Measurements from ENCODE around the gene ZC3H15.
"Not testable (repeated sequence)": the region's sequence is repeated elsewhere in the genome, so short reads cannot be mapped to it uniquely, and the experiment has no call there.

The ZC3H15 gene

DNA sequence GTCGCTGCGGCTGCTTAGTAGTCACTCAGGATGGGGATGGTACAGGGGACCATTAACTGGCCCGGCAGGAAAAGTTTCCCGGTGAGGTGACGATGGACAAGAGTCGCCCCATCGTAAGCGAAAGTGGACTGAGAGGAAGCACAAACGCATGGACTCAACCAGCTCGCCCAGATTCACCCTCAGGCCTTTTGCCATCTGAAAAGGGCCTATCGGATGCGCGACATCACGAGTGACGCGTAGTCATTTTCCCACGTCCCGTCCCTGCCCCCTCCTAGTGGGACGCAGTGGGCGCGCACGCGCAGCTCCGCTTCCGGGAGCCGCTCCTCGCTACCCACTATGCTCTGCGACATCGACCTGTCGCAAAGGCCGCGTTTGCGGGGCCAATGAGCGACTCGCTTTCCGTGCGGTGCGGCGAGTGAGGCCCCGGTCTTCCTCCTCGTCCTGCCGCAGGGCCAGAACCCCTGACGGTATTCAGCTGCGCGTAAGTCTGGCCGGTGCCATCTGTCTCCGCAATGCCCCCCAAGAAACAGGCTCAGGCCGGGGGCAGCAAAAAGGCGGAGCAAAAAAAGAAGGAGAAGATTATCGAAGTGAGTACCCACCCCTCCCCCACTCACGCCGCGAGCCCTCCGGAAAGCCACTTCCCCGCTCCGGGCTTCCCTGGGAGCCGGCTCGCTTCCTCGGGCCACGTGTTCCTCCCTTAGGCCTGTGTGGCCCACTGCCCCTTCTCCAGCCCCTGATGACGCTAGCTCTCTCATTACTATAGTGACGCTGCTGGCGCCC lies at the start of gene ZC3H15:
ZC3H15 (plus strand) TSS at position 390 of the 780 bp plus-strand sequence; CDS start at position 513, 123 bp downstream.
- peak; percentile 99 for DNase-seq

DNA sequence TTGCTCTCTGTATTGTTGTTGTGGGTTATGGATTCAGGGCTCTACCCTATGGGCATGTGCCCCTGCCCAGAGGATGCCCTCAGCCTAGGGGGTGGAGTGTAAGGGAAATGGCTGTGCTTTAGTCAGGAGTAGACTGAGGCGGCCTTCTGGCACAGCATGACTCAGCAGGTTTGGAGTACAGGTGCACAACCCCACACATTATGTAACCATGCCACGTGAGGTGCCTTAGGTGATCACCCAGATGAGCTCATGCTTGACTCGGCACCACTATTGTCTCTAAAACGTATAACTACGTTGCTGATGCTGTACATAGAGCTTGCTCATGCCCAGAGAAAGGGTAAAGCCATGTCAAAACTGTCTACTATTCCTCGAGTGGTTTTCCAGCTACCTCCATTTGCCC lies 48.3 kb upstream of the ZC3H15 start:
- DNase-seq: no peak

DNA sequence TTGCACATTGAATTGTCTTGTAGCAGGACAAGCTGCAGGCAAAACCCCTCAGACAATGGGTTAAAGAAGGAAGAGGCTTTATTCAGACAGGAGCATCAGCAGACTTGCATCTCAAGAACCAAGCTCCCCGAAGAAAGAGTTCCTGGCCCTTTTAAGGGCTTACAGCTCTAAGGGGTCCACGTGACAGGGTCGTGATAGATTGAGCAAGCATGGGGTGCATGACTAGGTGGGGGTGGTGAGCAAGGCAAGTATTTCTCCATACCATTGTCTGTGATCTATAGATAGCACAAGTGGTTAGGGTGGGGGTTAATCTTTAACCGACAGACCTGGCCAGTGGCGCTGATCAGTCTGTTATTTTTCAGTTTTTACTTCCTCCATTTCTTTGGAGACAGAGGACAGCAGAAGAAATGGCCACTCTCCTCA lies 46.4 kb upstream of the ZC3H15 start:
- DNase-seq: not testable (repeated sequence)

DNA sequence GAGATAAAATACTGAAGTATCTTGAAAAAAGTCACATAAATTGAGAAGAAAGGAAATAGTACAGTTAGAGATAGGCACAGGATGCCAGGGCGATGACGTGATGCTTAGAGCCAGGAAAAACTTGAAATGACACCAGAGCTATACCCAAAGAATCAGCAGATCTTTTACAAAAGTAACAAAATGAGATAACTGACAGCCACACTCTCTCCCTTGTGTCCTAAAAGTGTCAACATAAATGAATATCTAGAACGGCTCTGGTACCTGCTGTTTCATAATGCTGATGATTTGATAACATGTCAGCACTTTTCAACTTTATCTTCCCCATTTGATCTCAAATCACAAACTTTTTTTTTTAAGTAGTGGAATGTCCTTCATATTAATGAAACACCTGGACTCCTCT lies 45.6 kb upstream of the ZC3H15 start:
- no peak for DNase-seq

DNA sequence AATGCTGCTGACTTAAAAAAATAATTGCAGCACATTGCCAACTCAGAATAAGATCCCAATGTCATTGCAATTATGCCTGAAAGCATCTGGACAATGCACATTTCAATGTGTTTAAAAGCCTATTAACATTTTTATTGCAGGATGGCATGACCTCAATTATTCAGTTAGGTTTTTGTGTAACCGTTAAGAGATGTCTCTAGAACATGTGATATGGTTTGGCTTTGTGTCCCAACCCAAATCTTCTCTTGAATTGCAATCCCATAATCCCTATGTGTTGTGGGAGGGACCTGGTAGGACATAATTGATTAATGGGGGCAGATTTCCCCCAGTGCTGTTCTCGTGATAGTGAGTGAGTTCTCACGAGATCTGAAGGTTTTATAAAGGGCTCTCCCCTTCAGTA lies 43.2 kb upstream of the ZC3H15 start:
- no peak for DNase-seq

DNA sequence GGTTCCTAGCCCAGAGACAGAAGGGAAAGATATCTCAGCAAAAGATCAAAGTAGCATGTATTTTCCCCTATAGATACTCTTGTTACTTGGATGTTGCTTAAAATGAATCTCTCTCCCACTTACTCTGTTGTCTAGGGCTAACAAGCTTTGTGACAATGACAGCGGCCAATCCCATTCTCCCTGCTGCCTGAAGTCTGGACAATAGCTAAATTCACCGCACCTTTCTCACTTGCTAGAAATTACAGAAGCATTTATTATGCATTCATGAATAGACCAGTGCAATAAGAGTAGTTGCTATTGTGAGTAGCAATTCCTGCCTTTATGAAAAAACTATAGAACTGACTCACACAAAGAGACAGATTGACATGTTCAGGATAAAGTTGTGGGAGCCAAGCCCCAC lies 42.2 kb upstream of the ZC3H15 start:
- no peak for DNase-seq

DNA sequence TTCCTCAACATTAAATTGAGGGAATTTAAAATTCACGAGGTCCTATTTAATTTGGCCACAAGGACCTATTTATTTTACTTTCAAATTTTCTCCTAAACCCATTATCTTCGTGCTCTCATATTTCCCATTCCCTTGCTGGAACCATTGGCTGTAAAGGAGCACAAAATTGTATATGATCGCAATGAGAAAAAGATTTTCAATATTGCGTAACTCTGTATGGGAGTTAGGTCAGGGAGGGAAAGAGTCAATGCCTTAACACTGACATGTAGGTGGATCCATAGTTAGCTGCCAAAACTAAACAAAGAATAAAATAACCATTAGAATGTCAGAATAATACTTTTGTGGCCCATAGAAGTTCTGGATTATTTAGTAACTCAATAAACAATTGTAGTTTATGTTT lies 40.6 kb upstream of the ZC3H15 start:
- no peak for DNase-seq

DNA sequence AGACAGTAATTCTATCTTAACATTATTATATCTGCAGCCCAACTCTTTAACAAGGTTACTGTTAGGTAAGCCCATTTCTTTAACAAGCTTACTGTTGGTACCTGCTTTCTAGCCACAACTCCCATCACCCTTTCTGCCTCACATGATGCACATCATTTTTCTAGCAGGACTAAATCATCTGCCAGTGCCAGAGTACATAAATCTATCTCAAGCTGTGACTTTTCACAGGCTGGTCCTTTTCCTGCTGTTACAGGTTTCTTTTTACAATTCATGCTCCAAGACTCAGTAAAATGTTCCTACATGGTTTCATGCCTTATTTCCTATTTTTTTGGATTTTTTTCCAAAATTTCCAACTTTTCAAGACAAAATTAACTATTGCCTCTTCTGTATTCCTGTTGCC lies 30.4 kb upstream of the ZC3H15 start:
- no peak for DNase-seq

DNA sequence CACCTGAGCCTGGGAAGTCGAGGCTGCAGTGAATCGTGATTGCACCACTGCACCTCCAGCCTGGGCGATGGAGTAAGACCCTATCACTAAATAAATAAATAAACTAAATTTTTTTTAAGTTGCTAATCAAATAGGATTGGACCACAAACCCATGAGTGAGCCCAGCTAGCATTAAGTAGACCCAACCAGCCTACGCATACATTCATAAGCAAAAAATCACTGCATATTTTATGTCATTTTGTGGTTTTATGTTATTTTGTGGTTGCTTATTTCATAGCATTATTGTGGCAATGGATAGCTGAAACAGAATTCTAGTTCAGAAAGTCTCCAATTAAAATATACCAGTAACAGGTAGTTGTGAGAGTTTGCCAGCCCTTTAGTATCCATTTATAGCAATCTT lies 29.1 kb upstream of the ZC3H15 start:
- no peak for DNase-seq

DNA sequence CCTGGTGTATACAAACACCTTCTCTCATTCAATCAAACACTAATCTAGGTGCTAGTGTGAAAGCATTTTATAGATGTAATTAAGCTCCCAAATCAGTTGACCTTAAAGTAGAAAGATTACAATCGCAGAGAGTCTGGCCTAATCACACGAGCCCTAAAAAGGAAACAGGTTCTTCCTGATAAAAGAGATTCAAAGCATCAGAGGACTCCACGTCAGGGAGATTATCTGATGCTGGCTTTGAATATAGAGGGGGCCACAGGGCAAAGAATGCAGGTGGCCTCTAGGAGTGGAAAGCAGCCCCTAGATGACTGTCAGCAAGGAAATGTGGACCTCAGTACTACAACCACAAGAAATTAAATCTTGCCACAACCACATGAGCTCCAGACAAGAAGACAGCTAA lies 28.2 kb upstream of the ZC3H15 start:
- DNase-seq: no peak

DNA sequence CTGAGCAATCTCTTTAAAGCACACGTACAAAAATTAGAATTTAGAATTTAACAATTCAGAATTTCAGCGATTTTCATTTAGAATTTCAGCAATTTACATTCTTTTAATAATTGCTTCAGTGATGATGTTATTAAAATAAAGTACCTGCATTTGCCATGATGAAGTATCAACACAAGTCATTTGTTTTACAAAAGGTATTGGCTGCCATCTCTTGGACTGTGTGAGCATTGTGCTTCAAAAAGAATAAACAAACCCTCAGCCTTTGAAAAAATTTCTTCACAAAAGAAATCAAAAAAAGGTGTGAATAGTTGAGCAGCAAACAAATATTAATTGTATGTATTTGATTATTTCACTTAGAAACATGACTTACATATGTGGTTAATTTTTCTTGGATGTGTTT lies 27.1 kb upstream of the ZC3H15 start:
- no peak for DNase-seq

DNA sequence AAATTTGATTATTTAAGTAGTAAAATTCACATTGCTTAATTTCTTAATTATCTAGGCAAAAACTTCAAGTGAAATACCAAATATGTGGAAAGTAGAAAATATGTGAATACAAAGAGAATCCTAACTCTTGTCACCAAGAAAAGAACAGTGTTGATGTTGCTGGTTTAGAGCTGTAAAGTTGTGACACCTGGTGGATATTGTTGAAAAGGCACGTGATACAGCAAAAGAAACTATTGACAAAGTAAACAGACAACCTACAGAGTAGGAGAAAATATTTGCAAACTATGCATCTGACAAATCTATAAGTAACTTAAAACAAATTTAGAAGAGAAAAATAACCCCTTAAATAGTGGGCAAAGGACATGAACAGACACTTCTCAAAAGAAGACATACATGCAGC lies 25.6 kb upstream of the ZC3H15 start:
- DNase-seq: no peak

DNA sequence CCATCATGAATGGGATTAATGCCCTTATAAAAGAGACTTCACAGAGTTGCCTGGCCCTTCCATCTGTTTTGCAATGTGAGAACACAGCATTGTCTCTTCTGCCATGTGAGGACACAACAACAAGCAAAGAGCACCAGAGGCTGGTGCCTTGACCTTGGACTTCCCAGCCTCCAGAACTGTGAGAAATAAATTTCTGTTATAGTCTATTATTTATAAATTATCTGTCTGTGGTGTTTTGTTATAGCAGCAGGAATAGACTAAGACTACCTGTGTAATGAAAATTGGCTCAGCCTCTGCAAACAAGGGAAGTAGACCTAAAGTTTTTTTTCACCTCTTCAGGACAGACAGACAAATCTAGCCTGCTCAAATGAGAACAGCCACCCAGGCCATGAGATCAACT lies 19.3 kb upstream of the ZC3H15 start:
- DNase-seq: no peak

DNA sequence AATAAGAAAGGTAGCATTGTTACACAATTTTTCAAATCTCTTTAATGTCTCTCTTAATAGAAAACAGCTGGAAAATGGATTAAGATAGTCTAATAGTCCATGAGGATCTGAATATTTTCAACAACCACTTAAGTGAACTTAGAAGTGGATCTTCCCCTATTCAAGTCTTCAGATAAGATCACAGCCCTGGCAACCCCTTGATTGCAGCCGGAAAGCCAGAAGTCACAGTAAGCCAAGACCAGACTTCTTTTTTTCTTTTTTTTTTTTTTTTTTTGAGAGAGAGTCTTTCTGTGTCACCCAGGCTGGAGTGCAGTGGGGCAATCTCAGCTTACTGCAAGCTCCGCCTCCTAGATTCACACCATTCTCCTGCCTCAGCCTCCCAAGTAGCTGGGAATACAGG lies 18.6 kb upstream of the ZC3H15 start:
- no peak for DNase-seq

DNA sequence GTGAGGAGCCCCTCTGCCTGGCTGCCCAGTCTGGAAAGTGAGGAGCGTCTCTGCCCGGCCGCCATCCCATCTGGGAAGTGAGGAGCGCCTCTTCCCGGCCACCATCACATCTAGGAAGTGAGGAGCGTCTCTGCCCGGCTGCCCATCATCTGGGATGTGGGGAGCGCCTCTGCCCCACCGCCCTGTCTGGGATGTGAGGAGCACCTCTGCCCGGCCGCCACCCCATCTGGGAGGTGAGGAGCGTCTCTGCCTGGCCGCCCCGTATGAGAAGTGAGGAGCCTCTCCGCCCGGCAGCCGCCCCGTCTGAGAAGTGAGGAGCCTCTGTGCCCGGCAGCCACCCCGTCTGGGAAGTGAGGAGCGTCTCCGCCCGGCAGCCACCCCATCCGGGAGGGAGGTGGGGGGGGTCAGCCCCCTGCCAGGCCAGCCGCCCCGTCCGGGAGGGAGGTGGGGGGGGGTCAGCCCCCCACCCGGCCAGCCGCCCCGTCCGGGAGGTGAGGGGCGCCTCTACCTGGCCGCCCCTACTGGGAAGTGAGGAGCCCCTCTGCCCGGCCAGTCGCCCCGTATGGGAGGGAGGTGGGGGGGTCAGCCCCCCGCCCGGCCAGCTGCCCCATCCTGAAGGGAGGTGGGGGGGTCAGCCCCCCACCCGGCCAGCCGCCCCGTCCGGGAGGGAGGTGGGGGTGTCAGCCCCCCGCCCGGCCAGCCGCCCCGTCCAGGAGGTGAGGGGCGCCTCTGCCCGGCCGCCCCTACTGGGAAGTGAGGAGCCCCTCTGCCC lies 13.2 kb upstream of the ZC3H15 start:
- not testable (repeated sequence) for DNase-seq

DNA sequence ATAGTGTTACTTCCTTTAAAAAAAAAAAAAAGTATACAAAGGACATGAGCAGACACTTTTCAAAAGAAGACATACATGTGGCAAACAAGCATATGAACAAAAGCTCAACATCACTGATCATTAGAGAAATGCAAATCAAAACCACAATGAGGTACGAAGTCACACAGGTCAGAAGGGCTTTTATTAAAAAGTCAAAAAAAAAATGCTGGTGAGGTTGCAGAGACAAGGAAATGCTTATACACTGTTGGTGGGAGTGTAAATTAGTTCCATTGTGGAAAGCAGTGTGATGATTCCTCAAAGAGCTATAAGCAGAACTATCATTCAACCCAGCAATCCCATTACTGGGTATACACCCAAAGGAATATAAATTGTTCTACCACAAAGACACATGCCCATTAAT lies 11.8 kb upstream of the ZC3H15 start:
- DNase-seq: not testable (repeated sequence)

DNA sequence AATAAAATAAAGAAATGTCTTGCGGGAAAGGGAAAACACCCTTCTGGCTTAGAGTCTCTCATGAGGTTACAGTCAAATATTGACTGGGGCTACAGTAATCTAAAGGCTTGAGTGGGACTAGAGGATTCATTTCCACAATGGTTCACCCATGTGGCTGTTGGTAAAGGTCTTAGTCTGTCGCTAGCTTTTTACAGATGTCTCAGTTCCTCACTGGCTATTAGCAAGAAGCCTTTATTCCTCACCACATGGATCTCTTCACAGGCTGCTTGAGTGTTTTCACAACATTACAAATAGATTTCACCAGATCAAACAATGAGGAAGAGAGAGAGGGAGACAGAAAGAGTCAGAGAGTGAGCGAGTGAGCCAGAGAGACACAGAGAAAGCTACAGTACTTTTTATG lies 8.3 kb upstream of the ZC3H15 start:
- no peak for DNase-seq

DNA sequence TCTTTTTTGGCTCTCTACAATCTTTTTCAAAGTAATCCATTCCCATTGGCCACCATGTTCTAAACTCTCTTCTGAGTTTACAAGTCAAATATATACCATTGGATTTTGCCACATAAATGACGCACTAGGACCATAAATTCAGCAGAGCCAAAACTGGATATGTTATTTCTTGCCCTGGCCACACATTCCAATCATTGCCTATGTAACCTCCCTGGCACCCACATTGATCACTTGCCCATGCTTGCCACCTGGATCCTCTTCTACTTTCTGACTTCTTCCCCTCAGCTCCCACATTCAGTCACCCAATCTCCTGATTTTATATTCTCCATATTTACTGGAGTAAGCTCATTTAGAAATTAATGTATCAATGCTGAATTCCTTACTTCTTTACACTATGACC lies 5.1 kb upstream of the ZC3H15 start:
- no peak for DNase-seq

DNA sequence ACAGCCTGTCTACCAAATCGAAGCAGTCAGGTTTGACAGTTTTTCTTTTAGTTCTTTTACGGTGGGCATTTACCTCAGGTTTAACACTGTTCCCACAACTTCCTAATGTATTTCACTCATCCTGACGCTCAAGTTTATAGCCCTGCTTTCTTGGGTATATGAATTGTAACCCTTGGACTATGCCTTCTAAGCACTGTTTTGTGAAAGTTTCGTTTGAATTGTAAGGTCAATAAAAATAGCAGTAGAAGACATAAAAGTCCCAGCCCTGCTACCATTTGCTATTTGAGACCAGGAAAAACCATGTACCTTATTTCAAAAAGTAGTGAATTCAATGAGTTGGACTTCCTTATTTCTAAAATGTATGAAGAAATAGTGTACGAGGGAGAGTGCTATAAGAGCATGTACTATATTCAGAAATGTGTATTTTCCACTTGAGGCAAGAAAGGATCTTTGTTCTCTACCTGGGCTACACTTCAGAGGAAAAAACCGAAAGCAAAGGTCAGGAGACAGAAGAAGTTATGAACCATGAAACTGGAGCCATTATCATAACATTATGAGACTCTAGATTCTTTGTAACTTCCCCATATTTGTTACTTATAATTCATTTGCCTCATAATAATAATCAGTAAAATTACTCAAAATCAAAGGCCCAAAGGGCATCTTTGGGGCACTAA lies 1.9 kb upstream of the ZC3H15 start:
- DNase-seq: no peak

DNA sequence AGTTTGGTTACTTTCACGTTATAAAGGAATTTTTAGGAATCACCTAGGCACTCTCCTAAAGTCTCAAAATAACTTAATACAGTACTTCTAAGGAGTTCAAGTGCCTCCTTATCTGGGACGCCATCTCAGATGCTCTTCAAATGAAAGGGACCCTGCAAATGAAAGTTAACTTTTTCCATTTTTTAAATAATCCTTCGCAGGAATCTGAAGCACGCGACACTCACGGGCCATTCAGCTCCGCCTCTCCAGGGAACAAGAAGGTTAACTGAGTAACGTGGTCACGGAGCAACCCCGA lies 537 bp upstream of the ZC3H15 start:
- DNase-seq: no peak

DNA sequence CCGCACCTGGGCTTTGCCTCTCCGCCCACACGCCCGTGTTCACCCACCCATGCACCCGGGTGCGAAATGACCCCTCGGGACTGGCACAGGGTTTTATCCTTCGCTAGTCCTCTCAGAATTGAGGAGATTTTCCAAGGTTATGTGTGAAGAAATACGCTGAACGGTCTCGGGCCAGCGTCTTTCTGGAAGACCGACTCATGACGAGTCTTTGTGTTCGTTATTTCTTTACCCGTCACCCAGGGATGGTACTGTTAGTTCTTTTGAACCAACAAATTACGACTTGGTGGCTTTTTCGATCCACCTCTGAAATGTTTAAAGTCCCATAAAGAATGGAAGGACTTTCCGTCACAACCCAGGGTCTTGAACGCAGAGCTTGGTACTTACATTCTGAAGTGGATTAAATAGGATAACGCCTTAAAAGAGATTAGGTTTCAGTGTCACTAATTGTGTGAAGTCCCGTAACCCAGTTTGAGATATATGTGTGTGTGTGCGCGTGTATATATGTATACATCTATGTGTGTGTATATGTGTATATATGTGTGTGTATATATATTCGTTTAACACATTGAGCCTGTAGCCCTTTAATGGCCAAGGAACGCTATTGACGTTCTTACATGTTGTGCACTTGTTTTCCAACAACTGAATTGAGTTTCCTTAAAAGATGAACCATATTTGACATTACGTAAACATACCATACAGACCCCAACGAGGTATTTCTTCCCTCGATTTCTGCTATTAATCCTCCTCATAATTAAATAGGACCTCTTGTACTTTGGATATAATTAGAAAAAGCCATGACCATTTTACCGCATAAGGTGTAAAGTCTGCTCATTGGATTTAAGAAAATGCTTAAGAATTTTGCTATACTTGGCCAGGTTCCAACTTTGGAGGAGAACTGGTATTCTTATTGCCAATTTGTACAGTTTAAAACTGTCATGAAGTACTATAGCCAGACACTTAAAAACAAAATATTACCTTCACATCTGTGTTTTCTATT lies 889 bp downstream of the ZC3H15 start:
- no peak for DNase-seq

DNA sequence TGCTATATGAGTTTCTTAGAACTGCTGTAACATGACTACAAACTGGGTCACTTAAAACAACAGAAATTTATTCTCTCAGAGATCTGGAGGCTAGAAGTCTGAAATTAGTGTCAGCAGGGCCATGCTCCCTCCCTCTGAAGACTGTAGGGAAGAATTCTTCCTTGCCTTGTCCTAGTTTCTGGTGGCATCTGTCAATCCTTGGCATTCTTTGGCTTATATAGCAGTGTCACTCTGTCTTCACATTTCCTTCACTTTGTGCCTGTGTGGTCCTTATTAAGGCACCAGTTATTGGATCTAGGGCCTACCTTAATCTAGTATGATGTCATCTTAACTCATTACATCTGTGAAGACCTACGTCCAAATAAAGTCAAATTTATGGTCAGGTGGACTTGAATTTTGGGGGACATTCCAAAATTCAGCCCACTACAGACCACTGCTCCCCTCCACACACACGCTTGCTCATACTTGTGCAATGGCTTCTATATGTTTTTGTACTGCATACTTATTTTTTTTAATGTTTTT lies 7.6 kb downstream of the ZC3H15 start:
- DNase-seq: no peak

DNA sequence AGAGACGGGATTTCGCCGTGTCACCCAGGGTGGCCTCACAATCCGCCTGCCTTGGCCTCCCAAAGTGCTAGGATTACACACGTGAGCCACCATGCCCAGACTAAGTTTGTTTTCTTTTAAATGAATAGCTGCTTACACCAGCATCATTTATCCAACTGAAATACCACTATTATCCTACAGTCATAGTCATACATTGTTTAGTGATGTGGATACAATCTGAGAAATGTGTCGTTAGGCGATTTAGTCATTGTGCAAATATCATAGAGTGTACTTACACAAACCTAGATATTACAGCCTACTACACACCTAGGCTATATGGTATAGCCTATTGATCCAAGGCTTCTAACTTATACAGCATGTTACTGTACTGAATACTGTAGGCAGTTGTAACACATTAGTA lies 10.3 kb downstream of the ZC3H15 start:
- no peak for DNase-seq

Data from activated effector memory CD4-positive, alpha-beta T cell treated with anti-CD3 and anti-CD28 coated beads, Interleukin-2, amount 50 U/mL, for 16 hours (primary cell).